G401 (cell line): ENCODE data around the gene ZIC4. TPM values are rescaled to one million over a fixed set of nuclear protein-coding genes. Genes with fewer than 3 reads are reported as not detected.

ENCODE experiments used
- DNase-seq: peaks from one replicate; pipeline ENCODE4 v3.0.0-alpha.2; 2015; ENCODE audit warnings: low spot score
- in situ Hi-C: cut with HindIII; loops from 2 replicates; pipeline ENCODE4 v1.10.0; 2016; ENCODE audit warnings: low sequenced_read_pairs, mixed read lengths
- total RNA-seq: library from RNA; depleted of rRNA; stranded (reverse); fragments of >200 nt; shearing (Covaris generic); gene quantifications from 2 replicates; pipeline ENCODE4 v1.2.3, GENCODE V29; 2014

Gene ZIC4
- total RNA-seq, 1 experiment from 2014 or later: not detected

- peak; percentile 57 for DNase-seq
- in situ Hi-C loops: no loop called here
Observed at GRCh38 chr3:147408188-147409100, 2.1 kb upstream of the ZIC4 start.

- in situ Hi-C loops: no loop called here
- DNase-seq: peak; percentile 64
Observed at GRCh38 chr3:147407498-147408187, 1.3 kb upstream of the ZIC4 start.

DNA sequence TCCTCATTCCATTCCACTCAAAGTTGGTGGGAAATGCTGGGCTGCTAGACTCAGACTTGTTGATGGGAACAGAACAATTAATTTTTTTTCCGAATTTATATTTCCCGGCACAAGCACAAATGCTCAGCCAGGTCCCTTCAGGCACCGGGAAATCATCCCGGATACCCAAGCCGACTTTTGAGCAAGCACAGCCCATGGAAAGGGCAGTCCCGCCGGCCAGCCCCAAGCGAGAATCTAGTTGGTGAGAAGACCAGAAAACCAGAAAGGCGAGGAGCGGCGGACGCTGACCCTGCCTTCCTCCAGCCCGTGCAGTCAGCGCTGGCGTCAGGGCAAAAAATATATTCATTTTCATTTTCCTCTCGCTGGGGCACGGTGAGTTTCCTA is 763 bp upstream of the ZIC4 start:
- DNase-seq: peak; percentile 77
- in situ Hi-C loops: no loop called here

- in situ Hi-C loops: no loop called here
- peak; percentile 83 for DNase-seq
Observed at GRCh38 chr3:147405231-147406027, 914 bp downstream of the ZIC4 start.

- in situ Hi-C loops: no loop called here
- DNase-seq: peak; percentile 72
Observed at GRCh38 chr3:147404800-147405230, 1.5 kb downstream of the ZIC4 start.

DNA sequence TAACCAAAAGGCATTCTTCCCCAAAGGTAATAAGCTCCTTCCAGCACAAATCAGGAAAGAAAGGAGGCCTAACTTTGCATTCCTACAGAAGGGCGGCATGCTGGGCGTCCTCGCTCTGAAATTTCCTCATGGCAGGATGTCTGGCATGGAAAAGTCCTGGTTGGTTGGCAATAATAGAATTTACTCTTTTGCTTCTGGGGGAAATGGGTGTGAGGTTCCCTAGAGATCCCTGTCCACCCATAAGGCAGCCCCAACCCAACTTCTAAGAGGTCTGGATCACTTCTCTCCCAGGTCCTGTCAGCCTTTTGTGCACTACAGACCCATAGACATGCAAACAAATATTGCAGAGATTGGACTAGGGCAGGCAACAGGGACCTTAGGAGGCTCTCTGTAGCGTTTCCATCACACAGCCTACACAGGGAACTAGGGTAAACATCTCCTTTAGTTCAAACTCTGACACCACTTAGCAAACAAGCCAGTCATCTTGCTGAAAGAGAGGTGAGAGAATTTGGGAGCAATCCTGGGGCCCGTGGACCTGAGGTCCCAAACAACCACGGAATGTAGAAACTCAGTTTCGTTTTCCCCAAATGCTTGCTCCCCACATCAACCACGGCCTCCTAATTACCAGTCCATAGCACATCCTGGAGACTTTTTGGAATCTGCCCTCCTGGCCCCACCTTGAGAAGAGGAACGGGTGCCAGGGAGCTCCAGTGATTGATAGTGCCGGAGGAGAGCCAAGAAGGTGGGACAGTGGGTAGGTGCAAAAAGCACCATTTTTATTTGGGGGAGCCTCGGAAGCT is 2.1 kb downstream of the ZIC4 start:
- DNase-seq: peak; percentile 64
- in situ Hi-C loops: no loop called here

- no peak for DNase-seq
- in situ Hi-C loops: no loop called here
Observed at GRCh38 chr3:147403511-147403910, 2.8 kb downstream of the ZIC4 start.

DNA sequence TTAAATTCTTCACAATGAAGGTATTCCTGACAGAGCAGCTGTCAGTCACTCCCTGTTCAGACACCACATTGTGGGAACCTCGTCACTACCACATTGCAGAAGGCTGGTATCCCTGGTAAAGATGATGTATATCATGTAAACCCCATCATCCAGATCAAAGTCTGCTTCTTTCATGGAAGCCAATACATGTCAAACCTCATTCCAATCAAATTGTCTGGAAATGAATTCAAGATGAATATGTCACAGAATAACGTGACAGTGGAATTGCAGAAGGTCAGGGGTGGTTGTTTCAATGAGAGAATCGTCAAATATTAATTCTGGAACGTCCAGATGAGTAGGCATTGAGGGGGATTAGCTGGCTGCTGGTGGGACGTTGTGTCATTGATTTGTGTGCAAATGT is 4.2 kb downstream of the ZIC4 start:
- in situ Hi-C loops: no loop called here
- DNase-seq: no peak

- DNase-seq: no peak
- in situ Hi-C loops: no loop called here
Observed at GRCh38 chr3:147401421-147401820, 4.9 kb downstream of the ZIC4 start.

- in situ Hi-C loops: no loop called here
- DNase-seq: peak; percentile 62
Observed at GRCh38 chr3:147400999-147401398, 5.3 kb downstream of the ZIC4 start.

- no peak for DNase-seq
- in situ Hi-C loops: no loop called here
Observed at GRCh38 chr3:147400111-147400510, 6.2 kb downstream of the ZIC4 start.

DNA sequence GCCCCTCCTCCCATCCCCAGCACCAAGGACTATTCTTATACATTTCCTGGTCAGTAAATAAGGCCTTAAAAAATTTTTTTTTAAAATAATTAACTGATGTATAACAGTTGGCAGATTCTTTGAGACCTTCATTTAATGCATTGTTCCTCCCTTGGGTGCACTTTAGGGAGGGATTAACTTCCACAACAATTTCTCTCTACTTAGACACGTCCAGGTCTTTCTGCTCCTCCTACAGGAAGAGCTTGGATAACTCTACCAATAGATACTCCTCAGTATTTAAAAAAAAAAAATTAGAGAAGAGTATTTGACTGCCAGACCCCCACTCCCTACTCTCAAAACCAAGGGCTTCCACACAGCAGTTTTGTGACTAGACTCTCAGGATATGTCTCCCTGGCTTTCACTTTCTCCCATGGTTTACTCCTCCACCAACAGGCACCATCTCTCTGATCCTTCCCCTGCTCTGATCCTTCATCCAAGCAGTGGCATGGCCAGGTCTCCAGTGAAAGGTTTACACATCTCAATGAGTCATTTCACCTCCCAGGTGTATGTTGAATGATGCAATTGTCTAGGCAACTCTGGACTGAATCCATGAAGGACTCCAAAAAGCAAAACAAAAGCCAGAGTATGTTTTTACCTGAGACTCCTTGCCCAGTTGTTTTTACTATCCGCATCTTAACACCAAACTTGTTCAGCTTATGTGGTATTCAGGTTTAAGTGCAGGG is 7.4 kb downstream of the ZIC4 start:
- in situ Hi-C loops: no loop called here
- no peak for DNase-seq

- in situ Hi-C loops: no loop called here
Observed at GRCh38 chr3:147397875-147398812, 8.2 kb downstream of the ZIC4 start.

DNA sequence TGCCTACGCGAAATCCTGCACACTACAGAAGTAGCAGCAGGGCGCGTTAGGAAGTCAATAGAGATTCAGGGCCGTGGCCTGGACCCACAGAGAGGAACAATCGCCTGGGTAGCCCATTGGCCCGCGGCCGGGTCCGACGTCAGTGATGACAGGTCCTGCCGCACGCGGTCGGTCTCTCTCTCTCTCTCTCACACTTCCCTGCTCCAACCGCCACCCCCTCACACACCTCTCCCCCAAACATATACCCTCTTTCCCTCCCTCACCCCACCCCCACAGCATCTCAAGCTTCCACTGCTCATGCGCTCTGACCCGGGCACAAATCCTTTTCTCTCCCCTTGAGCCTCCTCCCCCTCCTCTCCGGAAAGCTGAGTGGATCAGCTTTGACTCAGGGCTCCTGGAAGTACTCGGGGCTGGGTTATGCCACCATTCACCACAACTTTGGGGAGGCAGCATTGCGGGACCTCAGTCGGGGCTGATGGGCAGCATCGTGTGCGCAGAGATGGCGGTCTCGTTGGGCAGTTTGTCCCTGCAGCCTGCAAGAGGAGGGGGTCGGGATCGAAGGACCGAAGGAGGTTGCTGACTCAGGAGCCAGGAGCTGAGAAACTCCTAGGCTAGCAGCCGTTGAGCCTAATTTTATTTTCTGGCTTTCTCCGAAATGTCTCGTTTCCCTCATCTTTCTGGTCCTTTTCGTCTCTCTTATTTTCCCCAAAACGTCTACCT is 9.0 kb downstream of the ZIC4 start:
- in situ Hi-C loops: no loop called here
- DNase-seq: peak; percentile 97

More at GRCh38 chr3:147397875-147398812, 8.2 kb downstream of the ZIC4 start:
- peak; percentile 61 for DNase-seq

- in situ Hi-C loops: no loop called here
- DNase-seq: no peak
Observed at GRCh38 chr3:147396712-147397046, 9.7 kb downstream of the ZIC4 start.

DNA sequence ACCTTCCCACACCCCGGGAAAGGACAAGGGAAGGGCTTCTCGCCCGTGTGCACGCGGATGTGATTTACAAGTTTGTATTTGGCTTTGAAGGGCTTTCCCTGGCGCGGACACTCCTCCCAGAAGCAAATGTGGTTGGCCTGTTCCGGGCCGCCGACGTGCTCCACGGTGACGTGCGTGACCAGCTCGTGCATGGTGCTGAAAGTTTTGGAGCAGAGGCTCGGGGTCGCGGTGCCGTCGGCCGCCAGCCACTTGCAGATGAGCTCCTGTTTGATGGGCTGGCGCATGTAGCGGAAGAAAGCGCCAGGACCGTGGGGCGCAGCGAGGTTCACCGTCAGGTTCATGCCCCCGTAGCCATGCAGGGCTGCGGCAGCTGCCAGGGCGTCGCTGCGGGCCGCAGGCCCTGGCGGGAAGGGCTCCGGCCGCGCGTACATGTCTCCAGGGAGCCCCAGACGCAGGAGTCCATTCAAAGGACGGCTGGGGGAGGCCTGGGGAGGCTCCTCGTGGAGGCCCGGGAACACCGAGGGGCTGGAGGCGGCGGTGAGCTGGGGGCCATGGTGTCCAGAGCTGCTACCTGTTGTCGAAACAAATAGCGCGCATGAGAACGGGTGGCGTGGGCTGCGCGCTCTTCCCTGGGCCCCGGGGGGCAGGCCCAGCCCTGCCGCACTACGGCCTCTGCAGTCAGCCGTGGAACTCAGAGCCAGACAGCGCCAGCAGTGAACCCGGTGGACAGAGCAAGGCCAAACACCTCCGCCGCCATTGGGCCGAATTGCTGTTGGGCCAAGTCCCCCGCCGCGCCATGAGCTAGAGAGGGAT is 10.2 kb downstream of the ZIC4 start:
- in situ Hi-C loops: no loop called here
- peak; percentile 79 for DNase-seq
